ENCODE measurements around the gene ZNF396. TPM values are rescaled to one million over a fixed set of nuclear protein-coding genes. Genes with fewer than 3 reads are reported as not detected.
A peak's percentile ranks its signal among the peaks of the same experiment; 100 is the strongest.

The ZNF396 gene
- total and polyA plus RNA-seq, 2 experiments from 2014 or later: 2.8 to 3.8 TPM

DNA sequence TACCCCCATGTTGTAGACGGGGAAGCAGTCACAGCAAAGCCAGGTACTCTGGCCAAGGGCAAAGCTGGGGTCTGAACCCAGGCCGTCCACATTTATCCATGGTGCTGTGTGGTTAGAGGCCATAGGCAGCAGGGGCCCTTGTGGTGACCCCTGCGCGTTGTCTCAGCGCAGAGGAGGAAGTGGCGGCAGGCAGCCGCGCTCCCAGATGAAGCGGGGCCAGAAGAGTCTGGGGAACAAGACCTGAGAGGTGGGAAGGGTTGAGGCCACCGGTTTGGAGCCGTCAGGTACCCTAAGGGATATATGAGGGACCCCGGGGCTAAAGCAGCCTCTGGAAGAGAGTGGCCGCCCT is 770 bp downstream of the ZNF396 start:
- Histone ChIP-seq H3K9me3 (ENCODE audit: low read depth) (no peaks in the 10 kb centered on the region), H3K4me3 (peak overlapping the region; percentile 88), H3K27ac (no peak overlapping the region), H3K27me3 (no peaks in the 10 kb centered on the region), H3K36me3 (no peaks in the 10 kb centered on the region), H3K4me1 (ENCODE audit: low read depth) (no peaks in the 10 kb centered on the region)
- TF ChIP-seq, protein P1, sequence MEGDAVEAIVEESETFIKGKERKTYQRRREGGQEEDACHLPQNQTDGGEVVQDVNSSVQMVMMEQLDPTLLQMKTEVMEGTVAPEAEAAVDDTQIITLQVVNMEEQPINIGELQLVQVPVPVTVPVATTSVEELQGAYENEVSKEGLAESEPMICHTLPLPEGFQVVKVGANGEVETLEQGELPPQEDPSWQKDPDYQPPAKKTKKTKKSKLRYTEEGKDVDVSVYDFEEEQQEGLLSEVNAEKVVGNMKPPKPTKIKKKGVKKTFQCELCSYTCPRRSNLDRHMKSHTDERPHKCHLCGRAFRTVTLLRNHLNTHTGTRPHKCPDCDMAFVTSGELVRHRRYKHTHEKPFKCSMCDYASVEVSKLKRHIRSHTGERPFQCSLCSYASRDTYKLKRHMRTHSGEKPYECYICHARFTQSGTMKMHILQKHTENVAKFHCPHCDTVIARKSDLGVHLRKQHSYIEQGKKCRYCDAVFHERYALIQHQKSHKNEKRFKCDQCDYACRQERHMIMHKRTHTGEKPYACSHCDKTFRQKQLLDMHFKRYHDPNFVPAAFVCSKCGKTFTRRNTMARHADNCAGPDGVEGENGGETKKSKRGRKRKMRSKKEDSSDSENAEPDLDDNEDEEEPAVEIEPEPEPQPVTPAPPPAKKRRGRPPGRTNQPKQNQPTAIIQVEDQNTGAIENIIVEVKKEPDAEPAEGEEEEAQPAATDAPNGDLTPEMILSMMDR (IDR thresholded peaks at IDR 0.05; ENCODE audit: low read depth, low read length): no peak
- peak in 1 of 2 donors; percentile 2 for DNase-seq (ENCODE audit: low read depth in 1 of 2, low spot score in 1 of 2)

- H3K9me3 ChIP-seq (ENCODE audit: low read depth): no peaks in the 10 kb centered on the region
- no peak overlapping the region for H3K27ac ChIP-seq
- TF ChIP-seq, protein P1 (IDR thresholded peaks at IDR 0.05; ENCODE audit: low read depth, low read length): no peak
- H3K27me3 ChIP-seq: no peaks in the 10 kb centered on the region
- H3K4me1 ChIP-seq (ENCODE audit: low read depth): no peaks in the 10 kb centered on the region
- no peak overlapping the region for H3K4me3 ChIP-seq
- DNase-seq (ENCODE audit: low read depth in 1 of 2, low spot score in 1 of 2): no peak
- no peaks in the 10 kb centered on the region for H3K36me3 ChIP-seq
Observed at GRCh38 chr18:35374708-35375107, 2.4 kb downstream of the ZNF396 start.

DNA sequence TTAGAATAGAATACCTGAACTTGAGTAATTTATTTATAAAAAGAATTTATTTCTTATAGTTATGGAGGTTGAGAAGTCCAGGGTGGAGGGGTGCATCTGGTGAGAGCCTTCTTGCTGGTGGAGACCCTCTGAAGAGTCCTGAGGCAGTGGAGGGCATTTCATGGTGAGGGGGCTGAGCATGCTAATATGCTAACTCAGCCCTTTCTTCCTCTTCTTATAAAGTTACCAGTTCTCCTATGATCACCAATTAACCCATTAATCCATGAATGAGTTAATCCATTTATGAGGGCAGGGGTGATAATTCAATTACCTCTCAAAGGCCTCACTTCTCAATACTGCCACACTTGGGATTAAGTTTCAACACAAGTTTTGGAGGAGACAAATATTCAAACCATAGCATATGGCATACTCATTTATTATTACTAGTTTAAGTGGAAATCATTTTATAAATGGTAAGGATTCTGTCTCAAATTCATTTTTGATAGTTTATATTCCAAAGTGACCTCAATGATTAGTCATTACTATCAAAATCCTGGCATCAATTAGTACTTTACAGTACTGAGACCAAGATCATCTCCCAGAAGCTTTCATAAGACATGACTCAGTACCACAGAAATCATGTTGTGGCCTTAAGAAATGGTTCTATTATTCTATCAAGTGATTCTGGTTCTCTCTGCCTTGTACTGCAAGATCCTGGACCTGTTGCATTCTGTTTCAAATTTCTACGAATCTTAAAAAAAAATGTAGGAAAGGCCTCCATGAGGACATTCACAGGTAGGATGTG is 5.5 kb downstream of the ZNF396 start:
- TF ChIP-seq, protein P1 (IDR thresholded peaks at IDR 0.05; ENCODE audit: low read depth, low read length): no peak
- peak in 1 of 2 donors; percentile 19 for DNase-seq (ENCODE audit: low read depth in 1 of 2, low spot score in 1 of 2)
- H3K9me3 ChIP-seq (ENCODE audit: low read depth): no peaks in the 10 kb centered on the region
- H3K4me3 ChIP-seq: no peak overlapping the region
- no peaks in the 10 kb centered on the region for H3K36me3 ChIP-seq
- no peak overlapping the region for H3K27ac ChIP-seq
- no peaks in the 10 kb centered on the region for H3K27me3 ChIP-seq
- H3K4me1 ChIP-seq (ENCODE audit: low read depth): no peaks in the 10 kb centered on the region

GRCh38 chr18:35369126-35369525 is 8.0 kb downstream of the ZNF396 start:
- H3K27me3 ChIP-seq: no peaks in the 10 kb centered on the region
- no peaks in the 10 kb centered on the region for H3K36me3 ChIP-seq
- no peaks in the 10 kb centered on the region for H3K4me1 ChIP-seq (ENCODE audit: low read depth)
- no peak overlapping the region for H3K4me3 ChIP-seq
- DNase-seq (ENCODE audit: low read depth in 1 of 2, low spot score in 1 of 2): no peak
- H3K9me3 ChIP-seq (ENCODE audit: low read depth): no peaks in the 10 kb centered on the region
- H3K27ac ChIP-seq: no peak overlapping the region
- TF ChIP-seq, protein P1 (IDR thresholded peaks at IDR 0.05; ENCODE audit: low read depth, low read length): no peak

GRCh38 chr18:35368595-35368994 is 8.5 kb downstream of the ZNF396 start:
- Histone ChIP-seq H3K36me3 (no peaks in the 10 kb centered on the region), H3K4me1 (ENCODE audit: low read depth) (no peaks in the 10 kb centered on the region), H3K4me3 (no peak overlapping the region), H3K9me3 (ENCODE audit: low read depth) (no peaks in the 10 kb centered on the region), H3K27ac (no peak overlapping the region), H3K27me3 (no peaks in the 10 kb centered on the region)
- no peak for DNase-seq (ENCODE audit: low read depth in 1 of 2, low spot score in 1 of 2)
- TF ChIP-seq, protein P1 (IDR thresholded peaks at IDR 0.05; ENCODE audit: low read depth, low read length): no peak
